ENCODE measurements around the gene GJB4. TPM values are rescaled to one million over a fixed set of nuclear protein-coding genes. Genes with fewer than 3 reads are reported as not detected.

The GJB4 gene
- polyA plus RNA-seq, 3 donors = not detected

Other genes with a start within 250 kb of the GJB4 start
- gene GJB5, start 4.7 kb upstream of the GJB4 start, polyA plus RNA-seq = under 1 TPM in 1 of 3 donors, not detected in 2; 0.12 TPM
- gene GJB3, start 21.5 kb downstream of the GJB4 start, polyA plus RNA-seq = not detected
- gene GJA4, start 33.3 kb downstream of the GJB4 start, polyA plus RNA-seq = not detected
- gene SMIM12, start 100.0 kb downstream of the GJB4 start, polyA plus RNA-seq = 100 to 1,000 TPM in 1 of 3 donors, 10 to 100 TPM in 2; 31.8 to 121 (median 93.7) TPM
- gene DLGAP3, start 169.9 kb downstream of the GJB4 start, polyA plus RNA-seq = under 1 TPM; 0.10 to 0.56 (median 0.16) TPM
- 100 to 1,000 TPM in 2 of 3 donors, 10 to 100 TPM in 1; 33.6 to 128 (median 102) TPM for gene TMEM35B, start 225.6 kb downstream of the GJB4 start, polyA plus RNA-seq

All from CD14-positive monocyte (primary cell).